ENCODE measurements around the gene SEC24D.
"Not testable (repeated sequence)": the region's sequence is repeated elsewhere in the genome, so short reads cannot be mapped to it uniquely, and the experiment has no call there.

SEC24D gene

DNA sequence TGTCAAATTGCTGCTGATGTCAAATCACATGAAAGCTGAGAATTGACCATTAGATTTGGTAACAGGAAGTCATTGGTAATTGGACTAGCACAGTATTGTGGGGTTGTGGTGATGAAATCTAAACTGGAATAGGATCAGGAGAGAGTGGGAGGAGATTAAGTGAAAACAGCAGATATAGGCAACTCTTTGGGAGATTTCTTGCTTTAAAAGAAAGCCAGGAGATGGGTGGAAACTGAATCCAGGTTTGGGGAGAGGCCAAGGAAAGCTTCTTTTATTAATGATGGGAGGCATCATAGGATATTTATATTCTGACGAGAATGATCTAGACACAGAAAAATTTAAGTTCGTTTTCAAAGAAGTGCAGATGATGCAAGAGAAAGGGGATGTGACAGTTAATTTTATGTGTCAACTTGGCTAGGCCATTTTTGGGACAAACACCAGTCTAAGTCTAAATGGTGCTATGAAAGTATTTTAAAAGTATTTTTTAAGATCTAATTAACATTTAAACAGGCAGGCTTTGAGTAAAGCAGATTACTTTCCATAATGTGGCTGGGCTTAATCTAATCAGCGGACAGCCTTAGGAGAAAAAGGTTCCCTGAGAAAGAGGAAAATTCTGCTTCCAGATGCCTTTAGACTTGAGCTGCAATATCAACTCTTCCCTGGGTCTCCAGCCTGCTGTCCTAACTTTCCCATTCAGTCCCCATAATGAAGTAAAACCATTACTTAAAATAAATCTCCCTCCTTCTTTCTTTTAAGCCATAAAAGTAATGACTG, 24.7 kb downstream of the SEC24D start:
- no peak for DNase-seq (ENCODE audit: low read depth)

DNA sequence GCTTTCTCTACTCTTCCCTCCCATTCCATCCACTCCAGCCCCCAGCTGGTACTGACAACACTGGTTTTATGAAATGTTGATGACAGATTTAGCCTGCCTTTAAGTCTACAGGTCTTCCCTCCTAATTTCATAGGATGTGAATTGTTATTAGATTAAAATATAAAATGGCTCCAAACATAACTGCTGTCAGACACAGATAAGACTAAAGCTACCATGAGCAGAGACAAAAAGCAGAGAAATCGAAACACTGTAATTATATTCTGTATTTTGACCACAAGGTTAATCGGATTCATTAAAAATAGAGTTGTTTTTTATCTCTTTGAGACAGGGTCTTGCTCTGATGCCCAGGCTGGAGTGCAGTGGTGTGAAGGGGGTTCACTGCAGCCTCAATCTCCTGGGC, 28.3 kb downstream of the SEC24D start:
- no peak for DNase-seq (ENCODE audit: low read depth)

DNA sequence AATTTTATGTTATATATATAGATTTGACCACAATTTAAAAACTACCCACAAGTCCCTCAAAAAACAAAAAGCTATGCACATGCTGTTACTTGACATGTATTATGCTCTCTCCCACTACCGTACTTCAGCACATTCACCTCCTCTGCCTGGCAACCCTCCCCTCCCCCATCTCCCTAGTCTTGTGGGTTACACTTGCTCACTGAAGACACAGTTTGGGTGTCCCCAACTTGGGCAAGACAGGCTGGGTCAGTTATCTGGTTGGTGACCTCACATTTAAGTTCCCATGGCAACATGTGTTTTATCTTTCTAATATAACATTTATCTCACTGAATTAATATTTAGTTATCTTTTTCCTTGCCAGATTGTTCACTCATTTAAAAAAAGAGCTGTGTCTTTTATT, 32.7 kb downstream of the SEC24D start:
- DNase-seq (ENCODE audit: low read depth), result no peak

DNA sequence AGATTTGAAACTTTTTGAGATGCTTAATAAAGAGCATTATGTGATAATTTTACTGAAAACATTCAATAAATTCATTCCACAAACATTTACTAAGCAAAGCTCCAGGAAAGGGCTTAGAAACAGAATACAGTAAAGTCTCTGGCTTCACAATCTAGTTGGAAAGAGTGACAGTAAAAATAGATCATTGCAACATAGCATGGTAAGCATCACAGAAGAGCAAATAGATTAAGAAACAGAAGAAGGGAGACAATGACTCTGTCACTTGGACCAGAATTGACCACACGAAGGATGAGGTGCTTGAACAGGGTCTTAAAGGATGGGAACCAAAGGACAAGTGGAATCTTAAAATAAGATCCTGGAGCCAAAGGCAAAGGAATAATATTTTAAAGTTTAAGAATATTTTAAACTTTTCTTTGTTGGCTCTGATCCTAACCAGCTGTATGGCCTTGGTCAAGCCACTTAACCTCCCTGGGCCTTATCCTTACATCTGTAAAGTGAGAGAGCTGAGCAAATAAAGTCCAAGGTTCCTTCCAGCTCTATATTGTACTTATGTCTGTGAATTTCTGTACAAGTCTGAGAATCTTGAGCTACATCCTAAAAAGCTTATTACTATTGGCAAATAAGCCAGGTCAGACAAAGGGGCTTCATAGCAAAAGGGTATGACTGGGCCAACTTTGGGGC, 33.9 kb downstream of the SEC24D start:
- DNase-seq (ENCODE audit: low read depth), result no peak

- DNase-seq (ENCODE audit: low read depth), result no peak
Observed at GRCh38 chr4:118799231-118799942, 36.5 kb downstream of the SEC24D start.

DNA sequence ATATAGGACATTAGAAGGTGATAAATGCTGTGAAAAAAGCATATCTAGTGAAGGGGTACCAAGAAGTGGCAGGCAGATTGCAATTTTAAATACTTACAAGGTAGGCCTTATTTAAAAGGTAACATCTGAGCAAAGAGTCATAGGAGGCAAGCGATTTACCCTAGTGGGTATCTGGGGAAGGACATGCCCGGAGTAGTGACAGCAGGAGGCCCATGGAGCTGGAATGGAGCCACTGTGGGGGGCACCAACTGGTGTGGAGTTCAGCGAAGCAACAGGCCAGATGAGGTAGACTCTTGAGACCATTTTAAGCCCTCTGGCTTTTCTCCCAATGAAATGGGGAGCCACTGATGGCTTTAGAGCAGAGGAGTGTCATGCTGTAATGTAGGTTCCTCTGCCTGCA, 37.3 kb downstream of the SEC24D start:
- no peak for DNase-seq (ENCODE audit: low read depth)

- no peak for DNase-seq (ENCODE audit: low read depth)
Observed at GRCh38 chr4:118797558-118798142, 38.3 kb downstream of the SEC24D start.

GRCh38 chr4:118791690-118792446, 44.1 kb downstream of the SEC24D start:
- DNase-seq (ENCODE audit: low read depth), result not testable (repeated sequence)

DNA sequence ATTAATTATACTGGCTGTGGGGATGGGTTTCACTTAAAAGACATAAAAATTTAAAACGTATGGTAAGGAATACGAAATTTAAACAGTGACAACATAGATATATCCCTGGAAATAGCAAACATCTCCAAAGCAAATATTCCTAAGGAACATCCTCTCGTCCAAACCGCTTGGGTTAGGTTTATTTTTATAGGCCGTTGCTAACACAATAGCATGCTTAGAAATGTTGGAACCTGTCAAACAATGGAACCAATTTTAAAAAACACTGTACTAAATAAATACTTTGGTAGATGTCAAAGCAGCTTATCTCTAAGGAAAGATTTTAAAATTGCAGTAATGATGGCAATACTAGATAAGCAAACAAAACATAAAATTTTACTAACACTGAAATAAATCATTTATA, 45.4 kb downstream of the SEC24D start:
- no peak for DNase-seq (ENCODE audit: low read depth)

DNA sequence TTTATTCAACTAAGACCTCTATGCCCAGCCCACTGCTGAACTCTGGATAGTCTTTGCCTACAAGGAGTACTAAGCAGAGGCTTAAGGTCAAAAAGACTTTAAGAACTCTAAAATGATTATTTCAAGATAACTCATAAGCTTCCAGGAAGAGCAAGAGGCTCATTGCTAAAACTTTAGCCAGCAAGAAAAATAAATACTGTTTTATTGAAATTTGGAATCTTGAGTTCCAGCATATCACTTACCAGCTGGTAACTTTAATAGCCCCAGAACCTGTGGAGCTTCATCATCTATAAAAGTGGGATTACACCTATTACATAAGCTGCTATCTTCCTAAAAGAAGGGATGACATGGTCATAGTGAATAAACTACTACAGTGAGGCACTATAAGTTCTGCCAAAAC, 47.0 kb downstream of the SEC24D start:
- no peak for DNase-seq (ENCODE audit: low read depth)

DNA sequence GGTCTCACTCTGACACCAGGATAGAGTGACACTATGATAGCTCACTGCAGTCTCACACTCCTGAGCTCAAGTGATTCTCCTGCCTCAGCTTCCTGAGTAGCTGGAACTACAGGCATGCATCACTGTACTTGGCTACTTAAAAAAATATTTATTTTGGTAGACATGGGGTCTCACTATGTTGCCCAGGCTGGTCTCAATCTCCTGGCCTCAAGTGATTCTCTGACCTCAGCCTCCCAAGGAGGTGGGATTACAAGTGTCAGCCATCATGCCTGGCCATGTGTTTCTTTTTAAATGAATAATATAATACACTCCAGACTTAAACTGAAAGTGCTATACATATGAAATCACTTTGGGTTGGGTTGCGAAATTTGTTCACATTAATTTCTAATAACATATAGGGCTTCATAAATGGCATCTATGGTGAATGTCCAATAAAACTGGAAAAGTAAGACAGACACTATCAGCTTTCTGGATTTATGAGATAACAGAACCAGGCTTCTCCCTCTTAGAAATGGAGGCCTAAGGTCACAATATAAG, 48.0 kb downstream of the SEC24D start:
- no peak for DNase-seq (ENCODE audit: low read depth)

- no peak for DNase-seq (ENCODE audit: low read depth)
Observed at GRCh38 chr4:118784776-118785175, 51.1 kb downstream of the SEC24D start.

DNA sequence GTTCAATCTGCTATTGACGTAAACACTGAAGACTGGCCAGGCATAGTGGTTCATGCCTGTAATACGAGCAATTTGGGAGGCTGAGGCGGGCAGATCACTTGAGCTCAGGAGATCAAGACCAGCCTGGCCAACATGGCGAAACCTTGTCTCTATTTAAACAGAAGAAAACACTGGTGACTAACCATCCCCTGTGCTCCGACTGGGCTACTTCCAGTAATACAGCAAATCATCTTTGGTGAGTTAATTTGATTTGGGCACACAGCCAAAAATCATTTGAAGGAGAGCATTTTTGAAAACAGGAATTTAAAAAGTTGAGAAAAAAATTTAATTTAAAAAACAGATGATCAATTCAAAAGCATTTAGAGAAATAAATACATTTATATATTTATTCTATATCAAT, 52.0 kb downstream of the SEC24D start:
- no peak for DNase-seq (ENCODE audit: low read depth)

DNA sequence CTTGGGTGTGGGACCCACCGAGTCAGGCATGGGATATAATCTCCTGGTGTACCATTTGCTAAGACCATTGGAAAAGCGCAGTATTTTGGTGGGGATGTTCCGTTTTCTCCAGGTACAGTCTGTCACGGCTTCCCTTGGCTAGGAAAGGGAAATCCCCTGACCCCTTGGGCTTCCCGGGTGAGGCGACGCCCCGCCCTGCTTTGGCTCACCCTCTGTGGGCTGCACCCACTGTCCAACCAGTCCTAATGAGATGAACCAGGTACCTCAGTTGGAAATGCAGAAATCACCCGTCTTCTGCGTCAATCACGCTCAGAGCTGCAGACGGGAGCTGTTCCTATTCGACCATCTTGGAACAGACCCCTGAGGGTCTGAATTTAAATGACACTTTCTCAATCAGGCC, 53.0 kb downstream of the SEC24D start:
- not testable (repeated sequence) for DNase-seq (ENCODE audit: low read depth)

DNA sequence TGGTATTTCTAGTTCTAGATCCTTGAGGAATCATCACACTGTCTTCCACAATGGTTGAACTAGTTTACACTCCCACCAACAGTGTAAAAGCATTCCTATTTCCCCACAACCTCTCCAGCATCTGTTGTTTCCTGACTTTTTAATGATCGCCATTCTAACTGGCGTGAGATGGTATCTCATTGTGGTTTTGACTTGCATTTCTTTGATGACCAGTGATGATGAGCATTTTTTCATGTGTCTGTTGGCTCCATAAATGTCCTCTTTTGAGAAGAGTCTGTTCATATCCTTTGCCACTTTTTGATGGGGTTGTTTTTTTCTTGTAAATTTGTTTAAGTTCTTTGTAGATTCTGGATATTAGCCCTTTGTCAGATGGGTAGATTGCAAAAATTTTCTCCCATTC, 58.3 kb downstream of the SEC24D start:
- DNase-seq (ENCODE audit: low read depth), result not testable (repeated sequence)

DNA sequence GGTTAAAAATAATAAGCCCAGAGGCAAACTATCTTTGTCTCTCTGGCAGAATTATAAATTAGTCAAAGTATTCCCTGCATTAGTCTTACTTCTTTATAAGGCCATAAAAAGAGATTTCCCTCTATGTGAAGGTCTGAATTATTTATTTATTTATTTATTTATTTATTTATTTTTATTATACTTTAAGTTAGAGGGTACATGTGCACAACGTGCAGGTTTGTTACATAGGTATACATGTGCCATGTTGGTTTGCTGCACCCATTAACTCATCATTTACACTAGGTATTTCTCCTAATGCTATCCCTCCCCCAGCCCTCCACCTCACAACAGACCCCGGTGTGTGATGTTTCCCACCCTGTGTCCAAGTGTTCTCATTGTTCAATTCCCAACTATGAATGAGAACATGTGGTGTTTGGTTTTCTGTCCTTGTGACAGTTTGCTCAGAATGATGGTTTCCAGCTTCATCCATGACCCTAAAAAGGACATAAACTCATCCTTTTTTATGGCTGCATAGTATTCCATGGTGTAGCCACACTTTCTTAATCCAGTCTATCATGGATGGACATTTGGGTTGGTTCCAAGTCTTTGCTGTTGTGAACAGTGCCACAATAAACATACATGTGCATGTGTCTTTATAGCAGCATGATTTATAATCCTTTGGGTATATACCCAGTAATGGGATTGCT, 58.8 kb downstream of the SEC24D start:
- not testable (repeated sequence) for DNase-seq (ENCODE audit: low read depth)

DNA sequence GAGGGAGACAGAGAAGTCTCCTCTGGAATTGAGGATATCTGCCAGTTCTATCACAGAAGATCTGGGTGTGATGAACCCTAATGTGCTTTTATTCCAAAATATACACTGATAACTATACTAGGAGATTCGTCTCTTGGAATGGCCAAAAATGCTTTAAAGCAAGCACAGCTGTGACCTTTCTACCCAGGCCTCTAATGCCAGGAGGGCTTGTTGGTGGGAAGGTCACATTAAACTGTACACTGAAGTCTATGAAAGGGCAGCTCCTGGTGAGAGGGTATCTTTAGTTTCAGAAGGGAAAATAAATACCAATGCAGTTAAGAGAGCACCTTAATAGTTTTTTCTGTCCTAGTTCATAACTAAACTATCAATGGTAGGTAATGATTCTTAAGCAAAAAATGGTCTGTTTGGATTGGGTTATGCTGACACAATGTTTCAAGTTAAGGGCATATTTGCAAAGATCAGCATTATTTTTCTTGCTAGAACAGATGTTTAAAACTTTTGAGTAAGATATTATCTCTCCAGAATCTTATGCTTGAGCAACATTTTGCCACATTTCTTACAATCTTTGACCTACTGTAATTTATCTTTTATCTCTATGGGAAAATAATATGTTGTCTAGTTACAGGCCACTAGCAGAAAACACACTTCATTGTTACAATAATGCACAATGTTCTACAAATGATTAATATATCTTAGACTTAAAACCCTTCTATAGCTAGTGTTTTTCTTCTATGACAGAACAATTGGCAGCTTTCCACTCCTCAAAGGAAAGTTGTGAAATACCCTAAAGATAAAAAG, 59.6 kb downstream of the SEC24D start:
- DNase-seq (ENCODE audit: low read depth), result no peak

- DNase-seq (ENCODE audit: low read depth), result no peak
Observed at GRCh38 chr4:118775405-118775804, 60.5 kb downstream of the SEC24D start.

DNA sequence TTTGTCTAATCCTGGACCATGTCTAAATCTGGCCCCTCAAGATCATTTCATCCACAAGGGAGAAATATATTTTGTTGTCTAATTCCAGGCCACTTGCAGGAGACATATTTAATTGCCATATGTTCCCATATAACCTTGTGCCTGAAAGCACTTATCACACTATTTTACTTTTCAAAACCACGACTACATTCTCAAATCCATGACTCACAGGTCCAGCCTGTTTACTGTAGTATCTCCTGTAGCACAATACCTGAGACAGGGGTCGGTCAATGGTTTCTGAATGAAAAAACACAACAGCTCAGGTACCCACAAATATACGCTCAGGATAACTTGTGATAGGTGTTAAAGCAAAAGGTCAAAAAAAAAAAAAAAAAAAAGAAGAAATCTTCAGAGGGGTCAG, 60.9 kb downstream of the SEC24D start:
- DNase-seq (ENCODE audit: low read depth), result no peak

GRCh38 chr4:118774321-118774720, 61.6 kb downstream of the SEC24D start:
- DNase-seq (ENCODE audit: low read depth), result no peak

All from activated T-cell treated with anti-CD3 and anti-CD28 coated beads for 48 hours (primary cell).